ENCODE data around the gene COL4A1.

COL4A1 gene

DNA sequence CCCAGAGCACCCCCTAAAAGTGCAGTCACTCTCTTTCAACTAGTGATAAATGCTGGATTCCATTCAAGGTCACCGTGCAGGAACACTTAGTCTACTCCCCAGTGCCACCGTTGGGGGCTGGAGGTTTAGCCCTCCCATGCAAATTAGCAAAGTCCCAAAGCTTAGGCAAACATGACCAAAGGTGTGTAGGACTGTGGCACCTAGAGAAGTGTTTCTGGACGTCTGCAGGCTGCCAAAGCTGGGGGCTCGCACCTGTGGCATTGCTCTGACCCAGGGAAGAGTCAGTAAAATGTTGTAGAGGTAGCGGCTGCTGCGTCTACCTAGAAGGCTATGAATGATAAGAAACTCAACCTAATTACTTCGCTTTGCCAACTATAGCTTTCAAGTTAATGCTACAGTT lies 13.9 kb downstream of the COL4A1 start:
- no peak for DNase-seq (ENCODE audit: low read depth)

DNA sequence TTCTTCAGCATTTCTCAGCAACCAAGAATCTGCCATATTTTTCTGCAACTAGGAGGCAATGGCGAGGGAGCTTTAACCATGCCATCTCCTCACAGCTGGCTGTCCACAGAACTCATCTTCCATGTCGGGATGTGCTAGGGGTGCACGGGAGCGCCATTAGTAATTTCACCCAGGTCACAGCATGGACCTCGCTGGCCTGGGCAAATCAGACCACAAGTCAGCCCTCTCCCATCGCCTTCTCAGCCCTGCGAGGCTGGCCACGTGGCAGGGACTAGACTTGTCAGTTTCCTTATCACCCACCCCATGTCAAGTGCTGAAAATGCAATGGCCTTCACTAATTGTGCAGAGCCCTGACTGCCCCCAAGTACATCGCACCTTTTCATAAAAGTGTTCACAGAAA lies 15.7 kb downstream of the COL4A1 start:
- DNase-seq (ENCODE audit: low read depth), result no peak

DNA sequence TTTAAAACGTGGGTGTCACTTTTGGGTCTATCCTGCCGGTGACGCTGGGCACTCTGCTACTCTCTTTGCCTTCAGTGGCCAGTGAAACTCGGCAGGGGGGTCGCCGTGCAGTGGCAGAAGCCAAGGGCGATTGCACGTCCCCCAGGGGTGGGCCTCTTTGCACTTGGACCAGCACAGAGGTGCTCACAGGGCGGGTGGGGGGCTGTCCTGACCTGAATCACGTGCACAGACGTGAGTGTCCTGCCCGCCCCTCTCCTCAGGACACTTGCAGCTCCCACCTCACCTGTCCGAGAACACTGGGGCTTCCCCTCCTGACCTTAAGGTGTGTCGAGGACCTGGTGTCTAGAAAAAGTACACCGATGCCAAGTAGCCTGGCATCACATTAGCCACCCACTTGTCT lies 16.1 kb downstream of the COL4A1 start:
- no peak for DNase-seq (ENCODE audit: low read depth)

DNA sequence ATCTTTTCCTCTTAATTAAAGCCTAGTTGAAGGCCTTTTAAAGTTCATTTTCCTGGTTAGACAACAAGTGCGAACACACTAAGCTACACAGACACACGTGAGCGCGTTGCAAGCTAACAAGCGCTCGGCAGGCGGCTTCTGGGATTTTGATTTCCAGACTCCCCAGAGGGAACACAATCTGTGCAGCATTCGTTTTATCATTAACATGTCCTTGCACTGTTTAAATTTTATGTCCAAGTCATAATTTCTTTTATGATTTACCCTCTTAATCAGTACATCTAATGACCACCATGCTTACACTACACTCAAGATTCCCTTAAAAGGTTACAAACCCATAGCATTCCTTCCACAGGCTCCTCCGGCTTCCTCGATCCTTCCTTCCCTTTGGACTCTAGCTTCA lies 16.8 kb downstream of the COL4A1 start:
- DNase-seq (ENCODE audit: low read depth), result no peak

DNA sequence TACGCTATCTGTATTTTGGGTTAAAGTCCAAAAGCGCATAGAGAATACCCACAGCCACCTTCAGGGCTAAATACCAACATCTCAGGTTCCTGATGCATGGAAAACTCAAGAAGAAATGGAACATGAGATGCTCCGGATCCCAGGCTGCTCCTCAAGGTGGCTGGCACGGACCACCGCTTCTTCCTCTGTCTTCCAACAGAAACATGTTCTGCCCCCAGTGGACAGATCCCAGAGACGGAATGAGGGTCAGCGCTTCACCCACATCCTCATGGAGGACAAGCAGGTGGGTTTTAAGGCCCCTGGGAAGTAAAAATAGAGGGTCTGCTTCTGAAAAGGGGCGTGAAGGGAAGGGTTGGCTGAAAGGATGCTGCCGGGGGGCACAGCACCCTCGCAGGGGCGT lies 17.3 kb downstream of the COL4A1 start:
- no peak for DNase-seq (ENCODE audit: low read depth)

DNA sequence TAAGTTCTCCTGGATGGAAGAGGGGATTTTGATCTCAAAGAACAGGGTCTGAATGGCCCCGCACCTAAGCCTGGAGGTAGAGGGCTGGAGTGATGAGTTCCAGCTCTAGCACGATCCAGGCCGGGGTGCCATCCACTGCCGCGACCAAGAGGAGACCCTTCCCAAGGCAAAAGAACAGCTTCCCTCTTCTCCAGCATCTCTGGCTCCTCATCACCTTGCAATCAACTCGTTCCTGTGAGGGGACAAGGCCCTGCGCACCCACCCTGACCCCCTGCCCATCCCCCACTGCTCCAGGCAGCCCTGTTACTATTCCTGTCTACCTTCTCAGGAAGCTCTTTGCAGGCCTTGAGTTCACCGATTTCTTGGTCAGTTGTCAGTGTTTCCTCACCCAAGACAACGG lies 17.8 kb downstream of the COL4A1 start:
- DNase-seq (ENCODE audit: low read depth), result no peak

DNA sequence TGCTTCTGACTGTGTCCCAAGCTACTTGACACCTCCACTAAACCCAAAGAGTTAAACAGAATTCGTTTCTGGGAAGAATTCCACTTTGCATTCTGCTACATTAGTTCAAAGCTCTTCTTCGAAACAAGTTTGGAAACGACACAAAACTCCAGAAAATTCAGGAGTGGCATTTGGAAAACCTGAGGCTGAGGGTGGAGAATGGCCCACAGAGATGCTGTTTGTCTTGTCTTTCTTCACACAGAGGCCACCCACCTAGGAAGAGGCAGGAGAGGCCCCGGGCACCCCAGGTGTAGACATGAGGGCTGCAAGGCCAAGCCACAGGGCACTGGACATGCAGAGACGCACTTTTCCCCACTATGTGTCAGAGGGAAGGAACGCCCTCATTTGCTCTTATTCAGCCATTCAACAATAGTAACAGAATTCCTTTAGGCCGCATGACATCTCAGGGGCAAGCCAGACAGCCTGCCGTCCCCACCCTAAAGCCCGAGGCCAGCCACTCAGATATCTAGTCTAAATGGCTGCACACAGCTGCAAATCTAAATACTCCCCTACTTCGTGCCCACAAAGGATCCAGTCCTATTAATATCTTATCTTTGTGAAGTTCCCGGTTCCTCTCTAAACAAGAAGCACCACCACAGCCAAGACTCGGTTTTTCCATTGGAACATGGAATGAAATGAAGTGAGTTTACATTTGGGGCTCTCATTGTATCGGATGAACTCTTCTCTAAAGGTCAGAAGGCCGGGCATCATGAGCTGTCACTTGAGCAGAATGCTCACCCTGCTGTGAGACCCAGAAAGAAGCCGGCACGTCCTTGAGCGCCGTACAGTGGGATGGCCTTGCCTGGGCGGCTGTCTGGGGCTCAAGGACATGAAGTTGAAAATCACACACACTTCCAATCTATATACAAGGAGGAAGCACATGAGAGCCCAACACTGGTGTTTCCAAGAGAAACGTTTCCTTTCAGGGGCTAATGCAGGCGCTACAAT lies 19.8 kb downstream of the COL4A1 start:
- no peak for DNase-seq (ENCODE audit: low read depth)

DNA sequence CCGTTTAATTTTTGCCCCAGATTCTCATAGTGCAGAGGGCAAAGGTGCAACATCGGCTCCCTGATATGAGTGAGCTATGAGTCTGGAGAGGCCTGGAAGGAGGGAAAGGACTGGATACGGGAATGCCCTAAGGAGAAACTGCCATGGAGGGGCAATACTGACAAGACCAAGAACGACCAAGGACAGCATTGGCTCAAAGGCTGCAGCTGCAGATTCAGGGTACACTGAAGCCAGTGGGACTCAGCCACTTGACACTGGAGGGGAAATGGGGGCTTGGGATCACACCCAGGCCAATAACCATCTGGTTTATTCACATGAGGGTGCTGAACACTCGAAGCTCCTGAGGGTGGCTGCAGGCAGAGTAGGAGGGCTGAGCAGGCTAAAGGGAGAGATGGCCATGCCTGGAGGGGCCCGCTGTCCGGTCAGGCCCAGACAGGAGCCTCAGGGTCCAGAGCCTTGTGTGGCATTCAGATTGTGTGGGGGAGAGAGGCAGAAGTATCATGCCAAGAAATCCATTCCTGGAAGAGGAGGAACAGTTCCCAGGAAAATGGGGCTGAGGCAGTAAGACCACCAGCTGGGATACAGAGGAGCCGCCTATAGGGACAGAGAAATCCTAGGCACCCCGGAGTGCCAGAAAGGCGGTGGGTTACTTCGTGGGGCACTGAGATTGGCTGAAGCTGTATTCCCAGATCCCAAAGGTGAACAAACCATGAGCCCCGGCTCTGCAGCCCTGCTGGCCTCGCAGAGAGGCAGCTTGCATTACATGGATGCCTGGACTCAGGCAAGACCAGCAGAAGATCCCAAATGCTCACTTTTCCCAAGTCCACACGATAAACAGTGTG lies 20.7 kb downstream of the COL4A1 start:
- DNase-seq (ENCODE audit: low read depth), result no peak

DNA sequence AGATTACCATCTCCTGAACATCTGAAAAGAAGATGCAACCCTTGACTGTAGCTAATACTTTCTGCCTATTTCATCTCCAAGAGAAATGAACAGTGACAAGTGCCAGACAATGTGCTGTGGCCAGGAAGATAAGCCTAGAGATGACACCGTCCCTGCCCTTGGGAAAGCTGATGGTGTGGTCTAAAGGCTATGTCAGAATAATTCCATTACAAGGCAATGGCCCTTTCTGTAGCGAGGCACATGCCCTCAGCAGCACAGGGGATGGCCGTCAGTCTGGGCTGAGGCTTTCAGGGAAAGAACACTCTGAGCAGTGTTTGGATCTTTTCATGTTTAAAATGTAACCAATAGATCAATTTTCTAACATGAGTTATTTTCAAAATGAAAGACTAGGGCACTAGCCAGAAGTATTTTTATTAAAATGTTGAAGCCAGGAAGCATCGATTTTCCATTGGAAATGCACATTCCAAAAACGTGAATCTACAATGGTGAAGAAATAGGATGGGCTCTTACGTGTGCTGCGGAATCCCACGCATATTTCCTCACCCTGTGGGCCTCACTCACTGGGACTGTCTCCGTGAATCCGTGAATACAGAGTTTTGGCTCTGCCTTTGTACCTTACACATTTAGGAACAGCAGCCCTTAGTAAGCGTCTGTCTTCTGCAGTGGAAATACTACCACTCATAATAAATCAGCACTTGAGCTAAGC lies 22.0 kb downstream of the COL4A1 start:
- DNase-seq (ENCODE audit: low read depth), result no peak

DNA sequence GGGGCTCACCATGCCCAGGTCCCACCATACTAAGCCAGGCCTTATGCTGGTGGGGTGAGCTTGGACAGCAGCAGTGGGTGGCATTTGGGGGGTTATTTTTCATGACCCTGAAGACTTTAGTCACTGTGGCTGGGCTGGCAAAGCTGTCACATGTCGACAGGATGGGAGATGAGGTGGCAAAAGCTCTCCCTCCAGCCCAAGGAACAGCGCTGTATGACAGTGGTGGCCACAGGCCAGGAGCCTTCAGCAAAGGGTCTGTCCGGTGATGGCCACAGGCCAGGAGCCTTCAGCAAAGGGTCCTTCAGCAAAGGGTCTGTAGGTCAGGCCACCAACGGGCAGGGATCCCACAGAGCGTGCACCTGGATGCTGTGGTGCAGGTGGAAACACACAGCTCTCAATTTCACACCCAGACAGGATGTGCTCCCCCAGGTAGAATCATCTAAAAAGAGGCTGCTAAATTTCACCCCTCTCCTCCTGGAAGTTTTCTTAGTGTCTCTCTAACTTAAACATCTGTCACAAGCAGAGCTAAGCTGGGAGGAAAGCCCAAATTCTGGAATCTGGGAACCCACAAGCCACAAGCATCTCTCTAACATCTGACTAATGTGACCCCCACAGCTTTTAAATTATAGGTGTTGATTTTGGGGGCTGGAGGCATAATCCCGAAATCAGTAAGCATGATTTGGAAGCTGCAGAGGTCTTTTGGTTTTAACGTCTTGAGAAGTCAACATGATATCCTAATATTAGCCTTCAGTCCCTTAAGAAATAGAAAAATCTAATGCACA lies 23.0 kb downstream of the COL4A1 start:
- DNase-seq (ENCODE audit: low read depth), result peak; percentile 25

DNA sequence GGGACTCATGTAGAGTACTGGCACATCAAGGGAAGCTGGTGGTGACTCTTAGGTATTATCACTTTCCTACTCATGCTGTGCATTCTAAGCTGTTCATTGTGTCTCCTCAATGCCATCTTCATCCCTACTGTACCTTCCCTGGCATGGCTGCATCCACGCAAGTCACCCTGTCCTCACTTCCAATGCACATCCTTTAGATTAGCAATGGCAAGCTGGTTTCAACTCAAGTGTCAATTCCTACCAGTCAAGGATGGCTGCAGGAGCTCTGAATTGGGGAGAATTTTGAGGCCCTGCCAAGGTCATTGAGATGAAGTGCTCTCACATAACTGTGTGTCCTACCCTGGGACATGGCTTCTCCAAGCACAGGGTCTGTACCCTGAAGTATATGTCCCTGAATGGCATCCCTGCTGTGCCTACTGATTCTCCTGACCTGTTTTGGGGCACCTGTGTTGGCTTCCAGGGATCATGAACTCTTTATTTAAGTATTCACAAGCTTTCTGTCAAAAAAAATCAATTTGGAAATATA lies 24.6 kb downstream of the COL4A1 start:
- DNase-seq (ENCODE audit: low read depth), result no peak

DNA sequence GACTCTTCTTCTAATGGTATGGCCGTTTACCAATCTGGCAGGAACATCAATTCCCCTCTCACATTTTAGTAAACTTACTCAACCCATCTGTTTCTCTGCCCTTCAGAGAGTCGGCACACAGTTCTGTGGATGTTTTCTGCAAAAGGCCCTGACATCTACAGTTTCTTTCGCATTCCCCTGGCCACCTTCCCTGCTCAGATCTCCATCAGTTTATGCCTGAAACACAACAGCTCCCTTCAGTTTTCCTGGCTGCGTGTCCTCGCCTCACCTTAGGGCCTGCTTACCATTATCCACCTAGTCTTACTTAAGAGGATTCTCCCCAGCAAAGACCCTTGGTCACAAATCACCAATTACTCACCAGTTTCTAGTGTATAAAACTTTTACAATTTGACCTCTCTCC lies 25.2 kb downstream of the COL4A1 start:
- DNase-seq (ENCODE audit: low read depth), result no peak

DNA sequence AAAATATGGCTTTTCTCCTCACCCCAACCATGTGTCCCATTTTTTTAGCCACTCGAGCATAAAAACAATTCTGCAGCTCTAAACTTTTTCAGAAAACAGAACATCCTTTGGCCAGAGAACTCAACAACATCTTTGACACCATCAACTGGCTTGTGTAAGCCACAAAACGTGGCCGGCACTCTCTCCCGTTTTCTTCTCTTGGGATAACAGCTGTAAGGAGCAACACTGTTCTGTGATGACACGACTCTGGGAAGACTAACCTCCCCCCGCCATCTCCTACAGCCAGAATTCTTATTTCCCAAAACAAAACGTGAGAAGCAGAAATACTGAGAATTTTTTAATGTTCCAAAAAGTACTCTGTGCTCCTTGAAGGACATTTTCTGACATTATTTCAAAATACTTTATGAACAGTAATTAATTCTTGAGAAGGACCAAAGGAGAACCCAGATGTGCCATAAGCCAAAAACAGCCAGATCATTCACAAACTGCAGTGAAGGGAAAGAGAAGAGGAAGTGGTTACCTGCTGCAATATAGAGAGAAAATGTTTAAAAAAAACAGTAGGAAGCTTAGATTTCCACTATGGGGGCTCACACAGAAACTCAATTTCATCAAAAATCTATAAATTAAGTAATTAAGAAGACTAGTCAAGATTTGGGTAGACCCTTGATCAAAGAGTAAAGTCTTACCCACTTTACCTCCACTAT lies 25.8 kb downstream of the COL4A1 start:
- DNase-seq (ENCODE audit: low read depth), result no peak

DNA sequence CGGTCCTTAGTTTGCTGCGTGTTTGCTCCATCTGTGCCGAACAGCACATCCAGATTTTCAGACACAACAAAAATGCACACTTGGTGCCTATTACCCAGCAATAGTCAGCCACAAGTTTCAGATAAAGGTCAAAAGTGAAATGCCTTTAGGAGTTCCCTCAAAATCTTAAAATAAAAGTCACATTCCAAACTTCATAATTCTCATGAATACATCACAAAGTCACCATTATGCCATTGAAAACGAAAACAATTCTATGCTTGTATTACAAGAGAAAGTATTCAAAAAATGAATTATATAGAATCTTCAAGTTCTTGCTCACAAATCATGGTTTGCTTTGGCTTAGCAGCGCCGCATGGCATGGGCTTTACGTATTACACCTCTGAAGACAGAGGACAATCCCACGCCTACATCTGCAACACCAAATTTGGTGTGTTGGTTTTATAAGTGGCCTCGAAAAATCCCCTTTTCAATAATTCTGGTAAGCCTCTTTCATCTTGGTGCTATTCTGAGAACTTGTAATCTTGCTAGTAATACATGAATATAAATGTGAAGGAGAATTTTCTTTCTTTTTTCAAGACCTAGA lies 26.6 kb downstream of the COL4A1 start:
- DNase-seq (ENCODE audit: low read depth), result no peak

DNA sequence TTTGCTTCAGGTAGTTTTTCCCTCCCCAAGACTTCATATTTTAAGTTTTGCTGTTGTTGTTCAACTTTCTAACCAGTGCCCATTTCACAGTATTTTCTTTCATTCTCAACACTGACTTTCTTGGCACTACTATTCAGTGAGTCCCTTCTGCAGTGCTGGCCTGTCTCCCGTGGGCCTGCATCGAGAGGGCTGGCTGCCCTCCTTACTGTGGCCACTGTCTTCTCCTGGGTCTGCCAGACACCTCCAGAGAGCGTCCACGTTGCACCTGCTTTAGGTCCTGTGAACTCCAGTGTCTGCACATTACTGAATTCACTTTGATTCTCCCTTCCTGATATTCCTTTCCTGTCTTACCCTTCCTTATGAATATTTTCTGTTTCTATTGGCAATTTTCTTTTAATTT lies 27.3 kb downstream of the COL4A1 start:
- DNase-seq (ENCODE audit: low read depth), result no peak

DNA sequence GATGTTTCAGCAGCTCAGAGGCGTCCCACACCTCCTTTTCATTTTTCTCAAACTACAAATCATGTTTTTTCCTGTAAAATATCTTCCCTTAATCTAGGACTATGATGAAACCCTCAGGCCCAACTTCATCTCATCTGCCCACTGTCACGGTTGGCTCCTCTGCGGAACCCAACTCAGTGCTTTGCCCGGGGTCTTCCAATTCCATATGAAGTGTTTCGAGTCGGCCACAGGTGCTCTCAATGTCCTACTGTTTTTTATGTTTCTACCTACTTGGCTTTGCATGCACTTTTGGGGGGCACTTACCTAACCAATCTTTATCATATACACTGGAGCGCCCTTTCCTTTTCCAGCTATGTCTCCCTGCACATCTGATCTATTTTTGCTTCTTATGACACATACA lies 28.1 kb downstream of the COL4A1 start:
- DNase-seq (ENCODE audit: low read depth), result no peak

DNA sequence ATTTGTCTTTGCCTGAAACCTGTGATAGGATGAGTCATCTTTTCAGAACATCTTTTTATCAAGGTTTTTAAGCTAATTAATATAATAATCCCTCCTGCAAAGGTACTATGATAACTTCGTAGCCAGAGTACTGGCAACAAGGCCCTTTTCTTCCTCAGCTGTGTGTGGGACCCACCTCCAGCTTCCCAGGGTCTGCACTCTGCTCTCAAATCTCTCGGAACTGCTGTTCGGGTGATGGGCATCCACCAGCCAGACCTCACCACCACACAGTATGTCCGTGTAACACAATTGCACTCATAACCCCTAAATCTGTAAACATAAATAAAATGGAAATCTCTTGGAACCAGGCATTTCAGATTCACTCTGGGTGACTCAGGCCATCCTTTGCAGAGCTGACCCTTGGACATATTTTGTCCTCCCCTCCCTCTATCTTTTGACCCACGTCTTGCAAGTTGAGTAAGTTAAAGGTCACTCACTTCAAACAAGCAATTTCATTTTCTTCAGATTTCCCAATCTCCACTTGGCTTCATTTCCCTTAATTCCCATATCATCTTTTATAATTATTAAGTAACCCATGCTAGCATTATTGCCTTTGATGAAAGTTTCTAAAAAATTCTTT lies 29.5 kb downstream of the COL4A1 start:
- DNase-seq (ENCODE audit: low read depth), result peak; percentile 49

DNA sequence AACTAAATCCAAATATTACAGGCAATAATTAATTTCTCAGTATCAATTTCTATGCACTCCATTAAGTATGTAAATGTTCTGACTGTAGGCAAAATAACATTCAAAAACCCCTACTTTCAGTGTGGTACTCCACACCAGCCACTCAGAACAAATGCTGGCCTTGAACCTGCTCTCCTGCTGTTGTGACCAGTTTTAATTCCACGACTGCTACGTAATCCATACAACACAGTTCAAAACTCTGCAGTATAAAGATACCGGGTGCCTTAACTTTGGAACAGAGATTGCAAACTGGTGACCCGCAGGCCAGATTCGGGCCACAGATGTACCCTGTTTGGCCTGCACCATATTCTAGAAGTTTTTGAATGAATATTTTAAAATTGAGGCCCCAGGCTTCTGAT lies 30.4 kb downstream of the COL4A1 start:
- no peak for DNase-seq (ENCODE audit: low read depth)

DNA sequence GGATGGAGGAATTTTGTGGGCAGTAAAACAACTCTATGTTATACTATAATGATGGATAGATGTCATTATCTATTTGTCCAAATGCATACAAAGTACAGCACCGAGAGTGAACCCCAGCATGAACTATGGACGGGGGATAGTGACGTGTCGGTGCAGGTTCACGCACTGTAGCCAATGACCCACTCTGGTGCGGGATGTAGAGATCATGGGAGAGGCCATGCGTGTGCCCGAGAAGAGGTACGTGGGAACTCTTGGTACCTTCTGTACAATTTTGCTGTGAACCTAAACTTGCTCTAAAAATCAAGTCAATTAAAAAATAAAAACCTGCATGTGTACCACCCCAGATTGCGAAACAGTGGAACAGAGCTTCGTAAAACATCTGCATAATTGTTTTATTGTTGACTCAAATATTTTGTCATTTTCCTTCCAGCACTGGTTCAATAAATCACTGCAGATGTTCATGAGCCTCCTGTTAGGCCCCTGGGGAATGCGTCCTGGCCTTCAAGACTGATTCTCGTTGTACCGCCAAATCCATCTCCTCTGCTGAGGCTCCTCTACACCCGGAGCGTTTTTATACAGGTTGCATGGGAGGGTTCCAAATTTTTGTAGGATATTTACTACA lies 30.9 kb downstream of the COL4A1 start:
- DNase-seq (ENCODE audit: low read depth), result peak; percentile 80
